Activated CD8-positive, alpha-beta memory T cell treated with anti-CD3 and anti-CD28 coated beads for 1 hour (primary cell): ENCODE measurements around the gene CAMTA1.

Source experiments
- DNase-seq, 2 donors: peaks; one replicate each; pipeline ENCODE4 v3.0.0-alpha.2; 2020; ENCODE audit warnings: low read depth in 1 of 2; ENCODE audit errors: extremely low read depth in 1 of 2

The CAMTA1 gene

GRCh38 chr1:7752512-7753417 is 967.5 kb downstream of the CAMTA1 start:
- peak in 1 of 2 donors; percentile 22 for DNase-seq

DNA sequence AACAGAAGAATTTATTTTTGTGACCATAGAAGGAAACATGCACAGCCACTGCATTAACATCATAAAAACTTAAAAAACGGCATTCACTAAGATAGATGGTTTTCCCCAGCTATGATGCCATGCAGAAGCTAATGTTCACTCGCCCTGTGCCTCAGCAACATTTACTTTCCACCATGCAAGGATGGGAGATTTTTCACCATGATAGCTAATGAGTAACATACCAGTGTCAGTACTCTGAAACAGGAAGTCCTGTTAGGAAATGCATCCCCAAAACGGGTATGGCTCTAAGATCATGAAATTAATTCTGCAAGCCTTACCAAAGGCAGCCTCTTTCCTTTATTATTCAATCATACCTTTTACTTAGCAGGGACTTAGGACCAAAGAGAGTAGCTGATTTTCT is 968.4 kb downstream of the CAMTA1 start:
- no peak for DNase-seq

- no peak for DNase-seq
These were observed 969.0 kb downstream of the CAMTA1 start for GRCh38 chr1:7754234-7754633.

GRCh38 chr1:7755448-7755847 is 970.2 kb downstream of the CAMTA1 start:
- no peak for DNase-seq

DNA sequence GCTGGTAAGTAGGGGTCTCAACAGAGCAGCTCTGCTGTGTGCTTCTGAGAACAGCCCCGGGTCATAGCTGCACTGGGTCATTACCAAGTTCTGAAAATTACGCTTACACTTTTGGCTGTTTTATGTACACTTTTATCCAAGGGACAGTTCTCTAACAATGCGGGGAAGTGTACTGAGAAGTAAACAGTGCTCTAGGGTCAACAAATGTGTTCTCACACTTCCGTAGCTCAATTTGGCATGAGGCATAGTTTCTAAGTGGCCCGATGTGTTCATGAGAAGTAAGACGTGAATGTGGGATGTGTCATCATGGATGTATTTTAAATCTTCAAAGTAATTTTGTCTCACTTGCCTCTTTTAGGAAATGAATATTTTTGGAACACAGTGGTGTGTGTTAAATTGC is 975.0 kb downstream of the CAMTA1 start:
- no peak for DNase-seq

DNA sequence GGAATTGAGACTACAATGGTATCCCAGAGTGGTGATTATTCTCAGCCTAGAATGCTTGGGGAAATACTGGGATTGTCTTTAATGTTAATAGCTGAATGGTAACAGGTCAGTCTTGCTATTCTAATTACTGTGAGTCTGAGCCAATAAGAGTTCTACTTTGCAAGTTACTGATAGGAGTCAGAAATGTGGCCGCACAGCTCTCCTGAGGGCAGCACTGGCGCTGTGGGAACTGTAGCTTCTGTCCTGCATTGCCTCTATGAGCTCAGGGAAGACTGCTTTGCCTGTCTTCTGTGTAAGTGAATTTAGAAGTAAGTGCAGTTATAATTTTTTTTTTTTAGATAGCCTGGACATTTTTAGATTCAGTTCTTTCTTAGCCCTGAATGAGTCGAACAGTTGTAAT is 975.8 kb downstream of the CAMTA1 start:
- no peak for DNase-seq

- DNase-seq = no peak
These were observed 981.9 kb downstream of the CAMTA1 start for GRCh38 chr1:7767176-7767575.

GRCh38 chr1:7768583-7768982 is 983.3 kb downstream of the CAMTA1 start:
- DNase-seq = no peak

DNA sequence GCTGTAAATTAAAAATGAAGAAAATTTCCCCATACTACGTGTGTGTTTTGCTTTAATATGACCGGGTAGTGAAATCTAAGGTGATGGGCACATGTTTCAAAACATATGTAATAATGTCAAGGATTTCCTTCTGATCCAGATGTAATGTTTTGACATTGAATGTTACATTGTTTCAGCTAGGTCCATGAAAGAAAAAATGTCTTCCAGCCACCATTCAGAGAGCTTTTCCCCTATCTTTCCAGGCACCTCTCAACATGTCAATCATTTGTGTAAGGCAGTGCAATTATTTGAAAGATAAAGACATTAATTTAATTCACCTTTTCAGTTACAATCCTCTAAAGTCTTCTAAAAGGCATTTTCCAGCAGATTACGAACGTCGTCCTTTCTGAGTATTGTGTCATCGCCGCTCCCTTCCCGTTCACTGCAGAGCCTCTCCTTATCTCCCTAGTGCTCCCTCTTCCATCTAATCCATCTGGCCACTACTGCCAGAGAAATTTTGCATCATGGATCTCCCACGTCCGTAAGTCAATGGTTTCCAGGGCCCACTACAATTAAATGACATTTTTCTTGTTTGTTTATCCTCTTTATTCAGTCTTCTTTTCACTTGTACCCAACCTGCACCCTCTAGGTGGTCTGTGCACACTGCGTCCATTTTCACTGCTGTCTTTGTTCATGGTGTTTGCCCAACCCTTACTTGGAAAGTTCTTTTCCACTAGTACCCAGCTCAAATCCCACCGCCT is 984.6 kb downstream of the CAMTA1 start:
- DNase-seq = no peak

- DNase-seq = no peak
These were observed 985.4 kb downstream of the CAMTA1 start for GRCh38 chr1:7770669-7770996.

DNA sequence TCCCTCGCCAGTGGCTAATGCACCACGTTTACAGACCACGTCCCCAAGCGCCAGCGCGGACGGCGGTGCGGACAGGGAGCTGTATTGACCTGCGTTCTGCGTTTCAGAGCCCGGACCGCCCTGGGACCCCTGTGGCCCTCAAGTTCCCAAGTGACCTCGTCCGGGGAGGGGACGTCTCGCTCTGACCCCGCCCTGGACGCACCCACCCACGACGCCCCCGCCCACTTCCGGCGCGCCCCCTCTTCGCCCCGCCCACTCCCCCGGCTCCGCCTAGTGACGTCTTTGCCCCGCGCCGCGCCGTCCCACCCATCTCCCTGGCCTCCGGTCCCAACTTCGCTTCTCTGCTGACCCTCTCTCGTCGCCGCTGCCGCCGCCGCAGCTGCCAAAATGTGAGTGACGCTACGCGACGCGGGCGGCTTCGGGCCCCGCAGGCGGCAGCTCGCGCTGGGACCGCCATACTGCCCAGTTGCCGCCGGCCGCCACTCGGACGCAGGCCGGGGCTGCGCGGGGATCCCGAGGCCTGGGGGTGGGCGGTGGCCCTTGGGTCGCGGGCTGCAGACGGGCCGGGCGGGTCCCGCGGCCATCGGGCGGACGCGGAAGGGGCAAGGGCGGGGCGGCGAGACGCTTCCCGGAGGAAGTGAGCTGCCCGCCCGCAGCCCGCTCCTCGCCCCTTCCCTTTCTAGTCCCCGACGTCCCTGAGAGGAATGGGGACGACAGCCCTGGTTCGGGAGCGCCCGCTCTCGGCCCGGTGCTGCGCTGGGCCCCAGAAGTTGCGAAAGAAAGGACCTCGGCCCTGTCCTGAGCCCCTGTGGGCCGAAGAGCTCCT is 986.0 kb downstream of the CAMTA1 start, which contains the start of gene VAMP3:
Gene VAMP3, plus strand, starts transcription at position 300 of the 826 bp plus-strand sequence. Its CDS starts 88 bp downstream, at position 388.
- DNase-seq = peak; percentile 62 to 85

DNA sequence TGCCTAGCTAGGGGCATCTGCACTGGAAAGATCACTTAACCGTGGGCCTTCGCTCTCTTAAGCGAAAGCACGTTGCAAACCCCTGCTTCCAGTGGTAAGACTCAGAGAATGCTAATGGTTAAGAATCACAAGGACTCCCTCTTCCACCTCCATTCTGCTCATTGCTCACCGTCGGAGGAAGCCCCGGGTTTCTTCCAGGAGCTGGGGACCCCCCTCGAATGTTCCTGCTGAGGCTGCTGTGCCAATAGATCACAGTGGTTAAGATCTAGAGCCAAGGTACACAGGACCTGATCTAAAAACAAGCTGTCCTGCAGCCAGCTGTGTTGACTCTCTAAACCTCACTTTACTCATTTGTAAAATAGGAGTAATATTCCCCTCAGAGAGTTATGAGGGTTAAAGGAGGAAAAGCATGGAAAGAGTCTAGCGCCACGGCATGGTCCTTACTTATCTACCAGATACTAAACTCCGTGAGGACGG is 986.6 kb downstream of the CAMTA1 start:
- no peak for DNase-seq

- DNase-seq = no peak
These were observed 992.3 kb downstream of the CAMTA1 start for GRCh38 chr1:7777591-7777990.

DNA sequence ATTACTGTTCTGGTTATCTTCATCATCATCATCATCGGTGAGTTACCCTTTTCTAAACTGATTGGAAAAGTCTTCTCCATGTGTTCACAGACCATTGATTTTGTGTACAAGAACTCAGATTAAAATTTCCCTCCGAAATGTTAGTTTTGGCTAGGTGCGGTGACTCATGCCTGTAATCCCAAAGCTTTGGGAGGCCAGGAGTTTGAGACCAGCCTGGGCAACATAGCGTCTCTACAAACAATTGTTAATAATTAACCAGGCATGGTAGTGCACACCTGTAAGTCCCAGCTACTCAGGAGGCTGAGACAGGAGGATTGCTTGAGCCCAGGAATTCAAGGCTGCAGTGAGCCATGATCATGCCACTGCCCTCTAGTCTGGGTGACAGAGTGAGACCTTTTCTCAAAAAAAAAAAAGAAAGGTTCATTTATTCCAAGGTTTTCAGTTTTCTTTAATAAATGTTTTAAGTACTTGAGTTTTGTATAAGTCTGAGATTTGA is 992.9 kb downstream of the CAMTA1 start:
- DNase-seq = no peak

DNA sequence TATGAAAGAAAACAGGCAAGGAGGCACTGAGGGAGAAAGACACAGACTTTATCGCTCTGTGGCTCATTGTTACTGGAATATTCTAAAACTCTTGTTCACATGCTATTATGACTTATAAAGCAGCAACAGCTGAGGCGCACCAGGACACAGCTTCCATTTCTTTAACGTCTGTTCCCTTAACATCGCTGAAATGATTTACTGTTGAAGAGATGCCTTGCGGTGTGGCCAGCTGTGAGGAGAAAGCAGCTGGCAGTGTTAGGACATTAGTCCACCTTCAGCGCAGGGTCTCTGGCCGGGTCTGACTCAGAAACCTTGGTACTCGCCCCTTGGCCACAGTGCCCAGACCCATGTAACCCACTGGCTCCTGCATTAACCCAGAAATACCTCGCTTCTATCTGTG is 995.7 kb downstream of the CAMTA1 start:
- DNase-seq = no peak

DNA sequence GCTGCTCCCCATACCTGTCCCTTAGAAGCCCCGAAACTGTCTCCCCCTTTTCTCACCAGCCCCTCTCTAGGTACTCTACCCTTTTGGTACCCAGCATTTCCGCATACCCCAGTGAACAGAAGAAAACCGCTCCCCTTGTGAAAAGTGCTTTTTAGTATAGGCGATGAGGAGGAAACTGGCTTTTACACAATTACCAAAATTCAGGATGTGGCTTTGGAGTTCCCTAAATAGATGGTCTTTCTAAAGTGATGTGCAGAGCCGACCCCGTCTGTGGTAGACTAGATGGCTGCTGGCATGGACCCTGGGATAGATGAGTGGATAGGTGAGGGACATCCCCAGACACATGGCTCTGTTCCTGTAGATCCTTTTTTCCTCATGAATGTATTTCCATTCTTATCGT is 996.2 kb downstream of the CAMTA1 start:
- no peak for DNase-seq

DNA sequence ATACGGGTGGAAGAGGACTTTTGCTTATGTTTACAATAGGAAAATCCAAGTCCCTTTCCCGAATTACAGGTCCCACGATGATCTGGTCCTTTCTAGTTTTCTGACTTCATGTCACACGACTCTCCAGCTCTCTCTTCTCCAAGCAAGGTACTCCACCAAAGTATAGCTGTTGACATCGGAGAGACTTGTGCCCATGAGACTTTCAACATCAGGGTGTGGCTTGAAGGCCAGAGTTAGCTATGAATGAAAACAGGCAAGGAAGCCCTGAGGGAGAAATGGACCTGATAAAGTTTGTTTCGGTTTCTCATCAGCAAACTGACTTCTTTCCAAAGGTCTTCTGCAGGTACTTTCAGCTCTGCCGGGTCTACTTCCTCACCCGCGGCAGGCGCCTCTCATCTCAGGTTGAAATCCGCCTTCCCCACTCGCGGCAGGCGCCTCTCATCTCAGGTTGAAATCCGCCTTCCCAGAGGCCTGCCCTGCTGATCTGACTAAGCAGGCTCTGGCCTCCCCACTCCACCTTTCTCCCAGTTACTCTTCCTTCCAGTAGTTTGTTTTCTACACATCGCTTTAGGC is 996.8 kb downstream of the CAMTA1 start:
- no peak for DNase-seq

DNA sequence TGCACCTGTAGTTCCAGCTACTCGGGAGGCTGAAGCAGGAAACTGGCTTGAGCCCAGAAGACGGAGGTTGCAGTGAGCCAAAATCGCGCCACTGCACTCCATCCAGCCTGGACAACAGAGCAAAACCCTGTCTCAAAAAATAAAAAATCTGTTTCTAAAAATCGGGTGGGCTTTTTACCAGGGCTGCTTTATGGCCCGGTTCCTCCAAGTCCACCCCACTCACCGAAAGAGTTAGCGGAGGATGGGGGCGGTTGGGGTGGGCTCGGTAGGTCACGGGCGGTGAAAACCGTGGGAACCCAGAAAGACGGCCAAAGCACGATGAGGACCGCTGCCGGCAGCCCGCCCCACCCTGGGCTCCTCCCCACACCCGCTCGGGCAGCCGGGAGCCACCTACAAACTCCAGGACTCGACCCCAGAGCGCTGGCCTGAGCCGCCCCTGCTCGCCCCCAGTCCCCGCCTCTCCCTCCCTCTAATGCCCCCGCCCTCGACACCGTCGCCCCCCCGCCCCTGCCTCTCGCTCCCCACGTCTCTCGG is 998.0 kb downstream of the CAMTA1 start:
- no peak for DNase-seq

DNA sequence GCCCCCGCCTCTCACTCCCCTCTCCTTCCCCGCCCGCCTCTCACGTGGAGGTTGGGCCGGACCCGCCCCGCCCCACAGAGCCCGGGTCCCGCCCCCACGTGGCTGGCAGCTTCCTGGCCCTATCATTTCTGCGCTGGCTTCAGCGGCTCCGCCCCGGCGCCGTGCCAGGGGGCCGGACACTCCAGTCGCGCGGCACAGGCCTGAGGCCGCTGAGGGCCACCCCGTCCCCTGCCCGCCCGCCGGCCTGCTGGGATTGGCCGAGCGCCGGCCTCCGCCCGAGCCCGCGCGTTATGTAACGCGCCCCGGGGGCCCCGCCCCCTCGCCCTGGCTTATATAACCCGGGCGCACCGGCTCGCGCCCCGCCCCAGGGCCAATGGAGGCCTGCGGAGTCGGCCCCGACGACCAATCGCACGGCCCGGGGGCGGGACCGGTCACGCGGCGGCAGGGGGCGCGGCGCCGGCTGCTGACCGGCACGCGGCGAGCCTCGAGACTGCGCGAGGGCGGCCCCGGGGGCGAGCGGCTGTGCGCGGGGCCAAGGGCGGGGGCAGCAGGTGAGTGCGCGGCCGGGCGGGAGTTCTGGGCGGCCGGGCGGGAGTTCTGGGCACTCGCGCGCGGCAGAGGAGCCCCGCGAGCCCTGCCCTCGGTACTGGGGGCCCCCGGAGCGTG is 998.7 kb downstream of the CAMTA1 start, which contains the start of gene PER3:
Gene PER3, plus strand, starts transcription at position 466 of the 666 bp plus-strand sequence. CDS start 587 bp downstream, outside the sequence.
- DNase-seq = peak; percentile 63 to 81
